Keratinocyte (primary cell): ENCODE measurements around the gene PEX10. TPM values are rescaled to one million over a fixed set of nuclear protein-coding genes. Genes with fewer than 3 reads are reported as not detected.

Source experiments
- DNase-seq: peaks from one replicate; pipeline ENCODE4 v3.0.0-alpha.2; 2011; ENCODE audit warnings: low read depth, missing footprints, low spot score
- FAIRE-seq: peaks from 2 replicates; lab custom pipeline; 2011; peaks lifted over from hg19 to GRCh38; lab: Jason Lieb, UNC
- H2AFZ ChIP-seq: 2 replicates; pipeline ENCODE4 v1.6.0; 2012; ENCODE audit warnings: low read length, control low read depth, inconsistent platforms; ENCODE audit not compliant: control insufficient read depth
- H3K27ac ChIP-seq: 2 replicates; pipeline ENCODE4 v1.5.1; 2011; ENCODE audit warnings: low read length; ENCODE audit not compliant: control insufficient read depth, insufficient read depth
- H3K27me3 ChIP-seq: 3 replicates; pipeline ENCODE4 v1.6.0; 2011; ENCODE audit warnings: low read length; ENCODE audit not compliant: control insufficient read depth, insufficient read depth; ENCODE audit errors: extremely low read depth
- H3K36me3 ChIP-seq, 2 experiments: 2 replicates in 1 of 2; 3 replicates in 1 of 2; pipeline ENCODE4 v1.5.1; 2011; ENCODE audit warnings: low read length in 2 of 2, mild to moderate bottlenecking in 1 of 2; ENCODE audit not compliant: control insufficient read depth in 2 of 2, insufficient read depth in 2 of 2; ENCODE audit errors: extremely low read depth in 1 of 2
- H3K4me1 ChIP-seq: 3 replicates; pipeline ENCODE4 v1.5.1; 2011; ENCODE audit warnings: low read length; ENCODE audit not compliant: control insufficient read depth, insufficient read depth; ENCODE audit errors: extremely low read depth
- H3K4me2 ChIP-seq: 3 replicates; pipeline ENCODE4 v1.6.0; 2011; ENCODE audit warnings: low read depth, low read length; ENCODE audit not compliant: control insufficient read depth, insufficient read depth; ENCODE audit errors: extremely low read depth
- H3K4me3 ChIP-seq, 3 experiments: fragments of 200-600 bp in 1 of 3; sonication (generic) in 1 of 3; 2 replicates in 2 of 3; 3 replicates in 1 of 3; pipeline ENCODE4 v1.5.1; 2011 to 2016; ENCODE audit warnings: low read length in 3 of 3, mild to moderate bottlenecking in 3 of 3, control low read depth in 2 of 3, inconsistent platforms in 1 of 3, low read depth in 1 of 3, mixed read lengths in 1 of 3, mixed run types in 1 of 3, moderate library complexity in 1 of 3; ENCODE audit not compliant: control insufficient read depth in 2 of 3, insufficient read depth in 2 of 3; ENCODE audit errors: extremely low read depth in 1 of 3
- H3K79me2 ChIP-seq: 2 replicates; pipeline ENCODE4 v1.6.0; 2012; ENCODE audit warnings: low read length; ENCODE audit not compliant: control insufficient read depth, insufficient read depth
- H3K9ac ChIP-seq: 3 replicates; pipeline ENCODE4 v1.6.0; 2011; ENCODE audit warnings: low read length; ENCODE audit not compliant: control insufficient read depth, insufficient read depth; ENCODE audit errors: extremely low read depth
- H3K9me1 ChIP-seq: 3 replicates; pipeline ENCODE4 v1.6.0; 2011; ENCODE audit warnings: low read length; ENCODE audit not compliant: control insufficient read depth, insufficient read depth; ENCODE audit errors: extremely low read depth
- H3K9me3 ChIP-seq: 2 replicates; pipeline ENCODE4 v1.5.1; 2012; ENCODE audit warnings: low read depth, low read length; ENCODE audit not compliant: control insufficient read depth
- H4K20me1 ChIP-seq: 3 replicates; pipeline ENCODE4 v1.6.0; 2011; ENCODE audit warnings: low read length; ENCODE audit not compliant: control insufficient read depth, insufficient read depth; ENCODE audit errors: extremely low read depth
- EZH2 ChIP-seq: IDR thresholded peaks from one replicate; pipeline ENCODE4 v1.6.1; 2012; ENCODE audit warnings: inconsistent platforms, mild to moderate bottlenecking, low read length, moderate library complexity
- dilution Hi-C: fragments of 300-500 bp; cut with MboI; formaldehyde crosslinking; loops from one replicate; pipeline ENCODE4 v1.7.0; 2020; ENCODE audit warnings: low sequenced_read_pairs; ENCODE audit not compliant: extremely low pct_ligation_motif_present
- polyA minus RNA-seq, 3 experiments: library from RNA; depleted of rRNA, polyadenylated mRNA; stranded (reverse); fragments of >200 nt; gene quantifications; 1 replicate in 1 of 3; 2 replicates in 1 of 3; 3 replicates in 1 of 3; pipeline ENCODE4 v1.2.3, GENCODE V29; 2011
- polyA plus RNA-seq, 5 experiments: library from polyadenylated mRNA; depleted of rRNA in 3 of 5; stranded (reverse) in 3 of 5; stranded (forward) in 1 of 5; unstranded in 1 of 5; fragments of >200 nt; gene quantifications; 1 replicate in 1 of 5; 2 replicates in 3 of 5; 3 replicates in 1 of 5; pipeline versions ENCODE4 v1.2.1 to v1.2.3, GENCODE V29; 2011 to 2012; ENCODE audit warnings: missing spikeins in 2 of 5, low read depth in 1 of 5, low replicate concordance in 1 of 5
- TF ChIP-seq, protein P1 (sequence below), 3 experiments: IDR thresholded peaks in 1 of 3; conservative IDR thresholded peaks in 1 of 3; optimal IDR thresholded peaks in 1 of 3; 2 replicates in 2 of 3; 3 replicates in 1 of 3; pipeline versions ENCODE3 to v1.5.1; 2011; ENCODE audit warnings: low read length in 3 of 3, mild to moderate bottlenecking in 3 of 3, moderate library complexity in 2 of 3, control low read depth in 1 of 3, inconsistent platforms in 1 of 3; ENCODE audit not compliant: insufficient read depth in 2 of 3; ENCODE audit errors: extremely low read depth in 1 of 3

PEX10 gene
- 13.8 to 17.6 TPM (median 17.0 TPM) in 3 replicates for polyA plus RNA-seq
- polyA plus RNA-seq (2011; ENCODE audit: low read depth) = 3.0 TPM
- 9.6 and 17.7 TPM in 2 replicates for polyA plus RNA-seq (2011; cell fraction: cytosol; rRNA removed)
- polyA plus RNA-seq (2011; cell fraction: nucleus; rRNA removed) = 10.6 and 14.8 TPM in 2 replicates
- 7.6 and 16.4 TPM in 2 replicates for polyA plus RNA-seq (2012; ENCODE audit: low replicate concordance)
- 7.5 to 12.8 TPM (median 8.0 TPM) in 3 replicates for polyA minus RNA-seq
- polyA minus RNA-seq (2011; cell fraction: cytosol; rRNA and poly(A)+ RNA removed) = 25.1 TPM
- 6.6 and 7.2 TPM in 2 replicates for polyA minus RNA-seq (2011; cell fraction: nucleus; rRNA and poly(A)+ RNA removed)

- DNase-seq (peak; percentile 62), FAIRE-seq (no peak)
- peaks cover 4 to 6% of the 10 kb centered on the region in 2 experiments for H3K36me3 ChIP-seq
- H3K27ac ChIP-seq = peak within 1 kb of the TSS; percentile 69
- H3K9me1 ChIP-seq = no peaks in the 10 kb centered on the region
- dilution Hi-C loops = loop anchor here (25.0 kb wide), 1 partner anchor 1000 kb away; no protein-coding TSS in a partner anchor
- no peaks in the 10 kb centered on the region for H3K27me3 ChIP-seq
- peak within 1 kb of the TSS; percentile 83 to 85 (median 85) for H3K4me3 ChIP-seq
- H3K9ac ChIP-seq = peak within 1 kb of the TSS; percentile 87
- no peak for TF ChIP-seq EZH2
- TF ChIP-seq, protein P1, sequence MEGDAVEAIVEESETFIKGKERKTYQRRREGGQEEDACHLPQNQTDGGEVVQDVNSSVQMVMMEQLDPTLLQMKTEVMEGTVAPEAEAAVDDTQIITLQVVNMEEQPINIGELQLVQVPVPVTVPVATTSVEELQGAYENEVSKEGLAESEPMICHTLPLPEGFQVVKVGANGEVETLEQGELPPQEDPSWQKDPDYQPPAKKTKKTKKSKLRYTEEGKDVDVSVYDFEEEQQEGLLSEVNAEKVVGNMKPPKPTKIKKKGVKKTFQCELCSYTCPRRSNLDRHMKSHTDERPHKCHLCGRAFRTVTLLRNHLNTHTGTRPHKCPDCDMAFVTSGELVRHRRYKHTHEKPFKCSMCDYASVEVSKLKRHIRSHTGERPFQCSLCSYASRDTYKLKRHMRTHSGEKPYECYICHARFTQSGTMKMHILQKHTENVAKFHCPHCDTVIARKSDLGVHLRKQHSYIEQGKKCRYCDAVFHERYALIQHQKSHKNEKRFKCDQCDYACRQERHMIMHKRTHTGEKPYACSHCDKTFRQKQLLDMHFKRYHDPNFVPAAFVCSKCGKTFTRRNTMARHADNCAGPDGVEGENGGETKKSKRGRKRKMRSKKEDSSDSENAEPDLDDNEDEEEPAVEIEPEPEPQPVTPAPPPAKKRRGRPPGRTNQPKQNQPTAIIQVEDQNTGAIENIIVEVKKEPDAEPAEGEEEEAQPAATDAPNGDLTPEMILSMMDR (optimal IDR thresholded peaks at IDR 0.05 in 1 of 3, IDR thresholded peaks at IDR 0.05 in 1 of 3, conservative IDR thresholded peaks at IDR 0.05 in 1 of 3; ENCODE audit: extremely low read depth in 1 of 3, insufficient read depth in 2 of 3, low read length in 3 of 3) = no peak
- H3K4me2 ChIP-seq = peak within 1 kb of the TSS; percentile 91
- H2AFZ ChIP-seq = peak within 1 kb of the TSS; percentile 74
- peaks cover 9% of the 10 kb centered on the region for H3K79me2 ChIP-seq
- no peaks in the 10 kb centered on the region for H4K20me1 ChIP-seq
- H3K9me3 ChIP-seq = no peaks in the 10 kb centered on the region
- peaks cover 36% of the 10 kb centered on the region for H3K4me1 ChIP-seq
Measured at GRCh38 chr1:2412395-2412772, at the start of gene PEX10. Gene PEX10, minus strand, starts transcription at chr1:2412564. Its CDS starts 62 bp downstream, at chr1:2412502.

- H3K27me3 ChIP-seq = no peaks in the 10 kb centered on the region
- no peak overlapping the region for H3K9ac ChIP-seq
- FAIRE-seq = no peak
Measured at GRCh38 chr1:2460996-2461751, 48.8 kb upstream of the PEX10 start.

More at GRCh38 chr1:2460996-2461751, 48.8 kb upstream of the PEX10 start:
- Histone ChIP-seq H2AFZ (no peak overlapping the region), H3K4me1 (peaks cover 16% of the 10 kb centered on the region), H3K4me3 (no peak overlapping the region), H3K27ac (no peak overlapping the region), H3K9me3 (no peaks in the 10 kb centered on the region), H3K36me3 (peaks cover 7 to 11% of the 10 kb centered on the region in 2 experiments), H4K20me1 (peaks cover 59% of the 10 kb centered on the region), H3K4me2 (no peak overlapping the region), H3K79me2 (peaks cover 97% of the 10 kb centered on the region), H3K9me1 (peaks cover 2% of the 10 kb centered on the region)
- no peak for DNase-seq
- dilution Hi-C loops = no loop called here
- TF ChIP-seq, protein P1 (optimal IDR thresholded peaks at IDR 0.05 in 1 of 3, IDR thresholded peaks at IDR 0.05 in 1 of 3, conservative IDR thresholded peaks at IDR 0.05 in 1 of 3; ENCODE audit: extremely low read depth in 1 of 3, insufficient read depth in 2 of 3, low read length in 3 of 3) = no peak
- TF ChIP-seq EZH2 = no peak
